ENCODE measurements around the gene SEH1L. TPM values are rescaled to one million over a fixed set of nuclear protein-coding genes. Genes with fewer than 3 reads are reported as not detected.
"Not testable (repeated sequence)": the region's sequence is repeated elsewhere in the genome, so short reads cannot be mapped to it uniquely, and the experiment has no call there.

The SEH1L gene
- total RNA-seq, 4 donors from 2014 or later, result 21.9 to 55.5 (median 38.9) TPM

DNA sequence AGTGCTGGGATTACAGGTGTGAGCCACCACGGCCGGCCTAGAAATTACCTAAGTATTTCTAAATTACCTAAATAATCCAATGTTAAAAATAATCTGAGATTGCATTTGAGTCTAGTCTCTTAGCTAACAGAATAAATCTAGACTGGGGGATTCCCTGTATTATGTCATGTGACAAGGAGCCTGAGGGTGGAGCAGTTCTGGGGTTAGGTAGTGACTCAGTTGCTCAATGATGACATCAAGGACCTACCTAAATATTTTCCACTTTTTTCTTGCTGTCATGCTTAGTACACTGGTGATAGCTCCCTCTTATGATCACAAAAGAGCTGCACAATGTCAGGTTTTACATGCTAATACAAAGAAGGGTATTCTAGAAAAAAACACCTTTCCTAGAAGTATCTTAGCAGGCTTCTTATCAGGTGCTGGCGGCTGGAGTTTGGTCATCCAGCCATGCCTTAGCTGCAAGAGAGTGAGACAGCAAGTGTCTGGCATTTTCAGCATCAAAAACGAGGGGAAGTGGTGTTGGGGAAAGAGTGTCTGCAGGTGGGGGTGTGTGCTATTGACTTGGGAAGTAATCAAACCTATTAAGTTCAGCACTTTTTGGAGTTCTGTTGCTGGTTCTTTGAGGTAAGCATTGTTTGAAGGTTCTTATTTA is 25.9 kb downstream of the SEH1L start:
- Histone ChIP-seq H3K4me1 (no peaks in the 10 kb centered on the region), H3K27me3 (no peaks in the 10 kb centered on the region), H3K9me3 (no peaks in the 10 kb centered on the region), H3K4me3 (no peak overlapping the region), H3K27ac (no peak overlapping the region), H3K36me3 (peaks cover 7 to 99% (median 11%) of the 10 kb centered on the region in 3 donors)
- DNase-seq, result no peak
- intact Hi-C loops (cut with DNase I), result no loop called here
- 87 to 91% methylated on average over 4 of the region's 4 CpGs for WGBS, 2 donors
- no peak for TF ChIP-seq POLR2A (IDR thresholded peaks at IDR 0.05)
- TF ChIP-seq, protein P1, sequence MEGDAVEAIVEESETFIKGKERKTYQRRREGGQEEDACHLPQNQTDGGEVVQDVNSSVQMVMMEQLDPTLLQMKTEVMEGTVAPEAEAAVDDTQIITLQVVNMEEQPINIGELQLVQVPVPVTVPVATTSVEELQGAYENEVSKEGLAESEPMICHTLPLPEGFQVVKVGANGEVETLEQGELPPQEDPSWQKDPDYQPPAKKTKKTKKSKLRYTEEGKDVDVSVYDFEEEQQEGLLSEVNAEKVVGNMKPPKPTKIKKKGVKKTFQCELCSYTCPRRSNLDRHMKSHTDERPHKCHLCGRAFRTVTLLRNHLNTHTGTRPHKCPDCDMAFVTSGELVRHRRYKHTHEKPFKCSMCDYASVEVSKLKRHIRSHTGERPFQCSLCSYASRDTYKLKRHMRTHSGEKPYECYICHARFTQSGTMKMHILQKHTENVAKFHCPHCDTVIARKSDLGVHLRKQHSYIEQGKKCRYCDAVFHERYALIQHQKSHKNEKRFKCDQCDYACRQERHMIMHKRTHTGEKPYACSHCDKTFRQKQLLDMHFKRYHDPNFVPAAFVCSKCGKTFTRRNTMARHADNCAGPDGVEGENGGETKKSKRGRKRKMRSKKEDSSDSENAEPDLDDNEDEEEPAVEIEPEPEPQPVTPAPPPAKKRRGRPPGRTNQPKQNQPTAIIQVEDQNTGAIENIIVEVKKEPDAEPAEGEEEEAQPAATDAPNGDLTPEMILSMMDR (IDR thresholded peaks at IDR 0.05), result no peak

DNA sequence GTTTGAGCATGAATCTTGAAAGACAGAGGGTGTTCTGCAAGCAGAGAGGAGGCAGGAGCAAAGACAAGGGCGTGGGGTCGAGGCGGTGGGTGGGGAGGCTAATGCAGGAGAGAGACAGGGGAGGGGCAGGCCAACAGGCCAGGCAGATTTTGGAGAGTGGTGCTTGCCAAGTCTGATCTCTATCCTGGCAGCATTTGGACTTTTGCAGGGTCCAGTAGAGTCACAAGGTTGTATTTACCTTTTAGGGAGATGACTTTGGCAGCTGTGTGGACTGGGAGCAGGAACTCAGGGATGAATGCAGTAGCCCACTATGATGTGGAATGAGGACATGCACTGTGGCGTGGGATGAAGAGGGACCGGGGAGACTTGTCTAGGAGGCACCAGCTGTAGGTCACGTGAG is 27.7 kb downstream of the SEH1L start:
- TF ChIP-seq, protein P1 (IDR thresholded peaks at IDR 0.05), result no peak
- no peak for TF ChIP-seq POLR2A (IDR thresholded peaks at IDR 0.05)
- WGBS, 2 donors, result 95 to 96% methylated on average over 6 of the region's 6 CpGs
- Histone ChIP-seq H3K4me1 (no peaks in the 10 kb centered on the region), H3K27me3 (no peaks in the 10 kb centered on the region), H3K36me3 (peaks cover 7 to 85% (median 11%) of the 10 kb centered on the region in 3 donors), H3K27ac (no peak overlapping the region), H3K4me3 (no peak overlapping the region), H3K9me3 (no peaks in the 10 kb centered on the region)
- intact Hi-C loops (cut with DNase I), result no loop called here
- no peak for DNase-seq

DNA sequence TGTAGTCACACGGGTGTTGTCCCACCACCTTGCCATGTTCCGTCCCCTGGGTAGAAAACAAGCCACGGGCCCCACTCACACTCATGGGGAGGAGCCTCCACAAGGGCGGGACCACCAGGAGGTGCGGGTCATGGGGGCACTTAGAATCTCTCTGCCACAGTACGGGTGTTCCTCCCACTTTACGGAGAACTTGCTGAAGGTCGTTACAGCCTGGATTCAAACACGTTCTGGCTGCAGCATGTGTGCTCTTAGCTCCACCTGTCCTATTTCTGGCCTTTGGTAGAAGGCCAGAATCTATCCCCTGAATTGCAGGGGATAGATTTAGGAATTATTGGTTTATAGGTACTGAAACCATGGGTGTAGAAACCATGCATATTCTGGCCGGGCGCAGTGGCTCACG is 28.5 kb downstream of the SEH1L start:
- Histone ChIP-seq H3K9me3 (no peaks in the 10 kb centered on the region), H3K36me3 (peaks cover 7 to 77% (median 11%) of the 10 kb centered on the region in 3 donors), H3K27me3 (no peaks in the 10 kb centered on the region), H3K4me1 (no peaks in the 10 kb centered on the region), H3K27ac (no peak overlapping the region), H3K4me3 (no peak overlapping the region)
- no peak for TF ChIP-seq POLR2A (IDR thresholded peaks at IDR 0.05)
- TF ChIP-seq, protein P1 (IDR thresholded peaks at IDR 0.05), result no peak
- intact Hi-C loops (cut with DNase I), result no loop called here
- 81 to 82% methylated on average over 5 to 7 of the region's 12 CpGs for WGBS, 2 donors
- DNase-seq, result no peak

DNA sequence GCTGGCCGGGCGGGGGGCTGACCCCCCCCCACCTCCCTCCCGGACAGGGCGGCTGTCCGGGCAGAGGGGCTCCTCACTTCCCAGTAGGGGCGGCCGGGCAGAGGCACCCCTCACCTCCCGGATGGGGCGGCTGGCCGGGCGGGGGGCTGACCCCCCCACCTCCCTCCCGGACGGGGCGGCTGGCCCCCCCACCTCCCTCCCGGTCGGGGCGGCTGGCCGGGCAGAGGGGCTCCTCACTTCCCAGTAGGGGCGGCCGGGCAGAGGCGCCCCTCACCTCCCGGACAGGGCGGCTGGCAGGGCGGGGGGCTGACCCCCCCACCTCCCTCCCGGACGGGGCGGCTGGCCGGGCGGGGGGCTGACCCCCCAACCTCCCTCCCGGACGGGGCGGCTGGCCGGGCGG is 32.3 kb downstream of the SEH1L start:
- peaks cover 0 to 74% (median 11%) of the 10 kb centered on the region in 3 donors for H3K36me3 ChIP-seq
- H3K9me3 ChIP-seq; H3K27me3 ChIP-seq; H3K4me3 ChIP-seq; DNase-seq; H3K4me1 ChIP-seq; H3K27ac ChIP-seq; intact Hi-C loops (cut with DNase I): not testable (repeated sequence)
- WGBS, 2 donors, result no CpG with 5 or more reads among the region's 34 CpGs

DNA sequence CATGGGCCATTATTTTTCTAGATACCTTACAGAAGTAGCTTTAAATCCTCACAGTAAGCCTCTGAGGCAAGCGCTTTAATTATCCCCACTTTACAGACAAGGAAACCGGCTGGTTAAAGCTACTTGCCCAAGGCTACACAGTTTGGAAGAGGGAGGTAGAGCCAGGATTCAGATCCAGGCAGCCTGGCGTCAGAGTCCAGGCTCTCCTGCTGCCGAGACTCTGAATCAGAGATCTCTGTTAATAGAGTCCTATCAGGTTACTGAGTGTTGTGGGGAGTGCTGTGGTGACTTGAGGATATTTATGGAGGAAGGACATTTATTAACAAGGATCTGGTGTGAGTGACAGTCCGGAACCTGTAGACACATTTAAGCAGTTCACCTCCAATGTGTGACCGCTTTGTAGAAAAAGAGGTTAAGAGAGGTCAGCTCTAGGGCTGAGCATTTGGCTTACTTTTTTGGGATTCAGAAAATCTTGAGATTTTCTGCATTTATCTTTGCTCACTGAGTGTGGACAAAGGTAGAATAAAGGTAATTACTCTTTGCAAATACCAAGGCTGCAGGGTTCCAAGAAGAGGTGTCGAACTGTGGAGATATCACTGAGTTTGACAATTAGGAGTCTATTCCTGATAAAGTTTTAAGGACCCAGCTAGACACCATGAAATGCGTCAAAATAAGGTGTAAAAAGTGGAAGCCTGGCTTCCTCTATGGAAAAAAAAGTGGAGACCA is 41.7 kb downstream of the SEH1L start:
- 80 to 82% methylated on average over 8 of the region's 8 CpGs for WGBS, 2 donors
- no peaks in the 10 kb centered on the region for H3K27me3 ChIP-seq
- H3K9me3 ChIP-seq, result no peaks in the 10 kb centered on the region
- H3K4me3 ChIP-seq, result no peak overlapping the region
- peaks cover 11 to 30% (median 16%) of the 10 kb centered on the region in 3 donors for H3K4me1 ChIP-seq
- peaks cover 0 to 18% (median 0%) of the 10 kb centered on the region in 3 donors for H3K36me3 ChIP-seq
- H3K27ac ChIP-seq, result no peak overlapping the region
- intact Hi-C loops (cut with DNase I), result no loop called here
- no peak for DNase-seq
- no peak for TF ChIP-seq POLR2A (IDR thresholded peaks at IDR 0.05)
- TF ChIP-seq, protein P1 (IDR thresholded peaks at IDR 0.05), result no peak

Measured in esophagus squamous epithelium (tissue), 5 donors.